Measurements from ENCODE around the gene CAB39L.

CAB39L gene

DNA sequence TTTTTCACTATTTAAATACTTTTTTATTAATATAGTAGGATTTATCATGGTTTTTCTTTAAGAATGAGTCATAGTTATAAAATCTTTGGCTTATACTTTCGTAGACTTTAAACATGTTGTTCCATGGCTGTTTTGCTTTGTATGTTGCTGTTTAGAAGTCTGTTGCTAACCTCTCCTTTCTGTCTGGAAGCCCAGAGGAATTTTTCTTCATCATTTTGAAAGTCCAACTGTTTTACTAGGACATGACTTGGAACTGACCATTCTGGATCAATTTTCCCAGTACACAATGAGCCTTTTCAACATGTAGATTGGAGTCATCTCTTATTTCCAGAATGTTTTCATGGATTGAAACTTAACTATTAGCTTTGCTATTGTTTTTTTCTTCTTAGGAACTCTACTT lies 7.9 kb downstream of the CAB39L start:
- peak; percentile 24 for DNase-seq (ENCODE audit: low read depth)

DNA sequence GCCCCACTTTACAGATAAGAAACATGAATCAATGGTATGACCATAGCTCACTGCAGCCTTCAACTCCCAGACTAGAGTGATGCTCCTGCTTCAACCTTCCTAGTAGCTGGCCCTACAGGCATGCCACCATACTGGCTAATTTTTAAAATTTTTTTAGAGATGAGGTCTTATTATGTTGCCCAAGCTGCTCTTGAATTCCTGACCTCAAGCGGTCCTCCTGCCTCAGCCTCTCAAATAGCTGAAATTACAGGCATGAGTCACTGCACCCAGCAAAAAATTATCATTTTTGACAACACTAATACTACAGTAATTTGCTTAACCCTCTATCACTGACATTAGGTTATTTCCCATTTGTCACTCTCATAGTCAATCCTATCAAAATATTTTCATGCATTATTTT lies 14.7 kb downstream of the CAB39L start:
- H3K4me3 ChIP-seq (replicated peaks; ENCODE audit: low read depth, low read length) = no peak overlapping the region
- TF ChIP-seq, protein P1, sequence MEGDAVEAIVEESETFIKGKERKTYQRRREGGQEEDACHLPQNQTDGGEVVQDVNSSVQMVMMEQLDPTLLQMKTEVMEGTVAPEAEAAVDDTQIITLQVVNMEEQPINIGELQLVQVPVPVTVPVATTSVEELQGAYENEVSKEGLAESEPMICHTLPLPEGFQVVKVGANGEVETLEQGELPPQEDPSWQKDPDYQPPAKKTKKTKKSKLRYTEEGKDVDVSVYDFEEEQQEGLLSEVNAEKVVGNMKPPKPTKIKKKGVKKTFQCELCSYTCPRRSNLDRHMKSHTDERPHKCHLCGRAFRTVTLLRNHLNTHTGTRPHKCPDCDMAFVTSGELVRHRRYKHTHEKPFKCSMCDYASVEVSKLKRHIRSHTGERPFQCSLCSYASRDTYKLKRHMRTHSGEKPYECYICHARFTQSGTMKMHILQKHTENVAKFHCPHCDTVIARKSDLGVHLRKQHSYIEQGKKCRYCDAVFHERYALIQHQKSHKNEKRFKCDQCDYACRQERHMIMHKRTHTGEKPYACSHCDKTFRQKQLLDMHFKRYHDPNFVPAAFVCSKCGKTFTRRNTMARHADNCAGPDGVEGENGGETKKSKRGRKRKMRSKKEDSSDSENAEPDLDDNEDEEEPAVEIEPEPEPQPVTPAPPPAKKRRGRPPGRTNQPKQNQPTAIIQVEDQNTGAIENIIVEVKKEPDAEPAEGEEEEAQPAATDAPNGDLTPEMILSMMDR (IDR thresholded peaks at IDR 0.05; ENCODE audit: low read length, missing control alignments) = no peak
- DNase-seq (ENCODE audit: low read depth) = no peak

More for the DNA sequence above, 7.9 kb downstream of the CAB39L start:
- H3K4me3 ChIP-seq (replicated peaks; ENCODE audit: low read depth, low read length) = no peak overlapping the region
- TF ChIP-seq, protein P1 (IDR thresholded peaks at IDR 0.05; ENCODE audit: low read length, missing control alignments) = no peak

DNA sequence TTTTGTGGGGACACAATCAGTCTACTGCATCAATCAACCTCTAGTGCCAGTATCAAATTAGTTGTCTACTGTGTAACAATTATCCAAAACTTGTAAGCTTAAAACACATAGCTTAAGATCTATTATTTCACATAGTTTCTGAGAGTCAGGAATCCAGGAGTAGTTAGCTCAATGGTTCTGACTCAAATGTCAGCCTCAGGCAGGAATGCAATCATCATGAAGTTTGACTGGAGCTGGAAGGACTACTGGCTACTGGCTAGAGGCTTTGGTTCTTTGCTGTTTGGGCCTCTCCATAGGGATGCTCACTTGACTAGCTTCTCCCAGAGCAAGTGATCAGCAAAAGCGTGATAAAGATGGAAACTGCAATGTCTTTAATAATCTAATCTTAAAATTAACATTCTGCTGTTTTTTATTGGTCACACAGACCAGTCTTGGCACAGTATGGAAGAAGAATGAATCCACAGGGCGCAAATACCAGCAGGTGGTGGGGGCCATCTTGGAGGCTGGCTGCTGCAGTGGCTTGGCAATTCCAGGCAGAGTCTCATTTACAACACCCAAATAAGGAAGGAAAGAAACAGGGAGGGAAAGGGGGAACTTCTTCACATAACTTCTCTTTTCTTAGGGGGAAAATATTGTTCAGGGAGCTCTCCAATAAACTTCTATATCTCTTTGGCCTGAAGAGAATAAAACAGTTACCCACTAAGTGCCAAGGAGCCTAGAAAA lies 15.7 kb downstream of the CAB39L start:
- TF ChIP-seq, protein P1 (IDR thresholded peaks at IDR 0.05; ENCODE audit: low read length, missing control alignments) = no peak
- no peak for DNase-seq (ENCODE audit: low read depth)
- H3K4me3 ChIP-seq (replicated peaks; ENCODE audit: low read depth, low read length) = no peak overlapping the region

DNA sequence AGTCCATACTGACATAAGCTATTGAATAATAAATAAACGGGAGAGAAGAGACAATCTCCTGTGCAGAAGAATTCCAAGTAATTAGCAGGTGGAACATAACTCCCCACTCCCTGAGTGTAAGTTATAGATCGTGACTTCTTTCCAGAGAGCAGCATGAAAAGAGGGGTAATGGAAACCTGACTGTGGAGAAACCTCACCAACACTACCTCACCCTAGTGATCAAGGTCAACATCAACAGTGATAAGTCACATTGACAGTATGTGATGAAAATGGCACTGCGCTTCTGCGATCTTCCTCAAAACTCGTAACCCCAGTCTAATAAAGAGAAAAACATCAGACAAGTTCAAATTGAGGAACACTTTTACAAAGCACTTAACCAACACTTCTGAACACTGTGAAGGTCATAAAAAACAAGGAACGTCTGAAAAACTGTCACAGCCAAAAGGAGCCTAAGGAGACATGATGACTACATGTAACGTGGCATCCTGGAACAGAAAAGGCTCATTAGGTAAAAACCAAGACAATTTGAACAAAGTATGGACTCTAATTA lies 19.8 kb downstream of the CAB39L start:
- no peak overlapping the region for H3K4me3 ChIP-seq (replicated peaks; ENCODE audit: low read depth, low read length)
- DNase-seq (ENCODE audit: low read depth) = no peak
- TF ChIP-seq, protein P1 (IDR thresholded peaks at IDR 0.05; ENCODE audit: low read length, missing control alignments) = no peak

DNA sequence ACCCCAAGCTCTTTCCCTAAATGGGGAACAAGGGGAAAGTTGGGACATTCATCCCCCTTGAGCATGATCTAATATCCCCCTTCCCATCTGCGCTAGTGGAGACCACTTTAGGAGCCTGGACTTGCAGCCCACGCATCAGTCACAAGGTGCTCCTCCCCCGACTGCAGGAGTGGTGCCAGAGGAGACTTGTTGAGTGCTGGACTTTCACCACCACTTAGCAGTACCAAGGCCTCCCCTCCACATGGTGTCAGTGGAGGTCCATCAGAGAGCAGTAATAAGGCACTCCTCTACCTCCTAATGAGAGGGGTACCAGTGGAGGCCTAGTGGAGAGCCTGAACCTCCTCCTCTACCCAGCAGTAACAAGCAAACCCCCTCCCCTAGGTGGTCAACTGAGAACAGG lies 22.5 kb downstream of the CAB39L start:
- DNase-seq (ENCODE audit: low read depth) = peak; percentile 21
- no peak overlapping the region for H3K4me3 ChIP-seq (replicated peaks; ENCODE audit: low read depth, low read length)
- TF ChIP-seq, protein P1 (IDR thresholded peaks at IDR 0.05; ENCODE audit: low read length, missing control alignments) = peak; percentile 4

DNA sequence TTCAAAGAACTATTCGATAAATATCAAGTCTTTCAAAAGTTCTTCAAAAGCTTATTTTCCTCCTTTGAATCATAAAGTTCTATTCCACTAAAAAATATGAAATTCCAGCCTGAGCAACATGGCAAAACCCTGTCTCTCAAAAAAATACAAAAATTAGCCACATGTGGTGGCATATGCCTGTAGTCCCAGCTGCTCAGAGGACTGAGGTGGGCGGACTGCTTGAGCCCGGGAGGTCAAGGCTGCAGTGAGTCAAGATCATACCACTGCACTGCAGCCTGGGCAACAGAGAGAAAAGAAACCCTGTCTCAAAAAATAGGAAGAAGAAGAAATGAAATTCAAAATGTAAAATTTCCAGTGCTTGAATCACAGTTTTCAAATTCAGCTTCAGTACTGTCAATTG lies 24.6 kb downstream of the CAB39L start:
- TF ChIP-seq, protein P1 (IDR thresholded peaks at IDR 0.05; ENCODE audit: low read length, missing control alignments) = no peak
- H3K4me3 ChIP-seq (replicated peaks; ENCODE audit: low read depth, low read length) = no peak overlapping the region
- no peak for DNase-seq (ENCODE audit: low read depth)

DNA sequence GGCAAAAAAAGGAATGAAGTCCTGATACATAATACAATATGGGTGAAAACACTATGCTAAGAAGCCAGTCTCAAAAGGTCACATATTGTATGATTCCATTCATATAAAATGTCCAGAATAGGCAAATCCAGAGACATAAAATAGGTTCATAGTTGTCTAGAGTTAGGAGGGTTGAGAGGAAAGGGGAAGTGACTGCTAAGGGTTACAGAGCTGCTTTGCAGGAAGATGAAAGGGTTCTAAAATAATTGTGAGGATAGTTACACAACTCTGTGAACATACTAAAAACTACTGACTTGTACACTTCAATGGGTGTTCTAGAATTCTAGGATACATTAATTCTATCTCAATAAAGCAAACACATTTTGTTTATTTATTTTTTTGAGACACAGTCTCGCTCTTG lies 25.7 kb downstream of the CAB39L start:
- no peak overlapping the region for H3K4me3 ChIP-seq (replicated peaks; ENCODE audit: low read depth, low read length)
- no peak for DNase-seq (ENCODE audit: low read depth)
- TF ChIP-seq, protein P1 (IDR thresholded peaks at IDR 0.05; ENCODE audit: low read length, missing control alignments) = no peak

Measured in fibroblast of pulmonary artery (primary cell).